Large intestine (tissue), 3 donors: ENCODE results near the gene SRXN1. TPM values are rescaled to one million over a fixed set of nuclear protein-coding genes. Genes with fewer than 3 reads are reported as not detected.

Source experiments
- DNase-seq, 2 donors: peaks; one replicate each; pipeline versions ENCODE4 v3.0.0 to v3.0.0-alpha.2; 2013
- H3K27ac ChIP-seq: one replicate; pipeline ENCODE4 v1.5.1; 2013; ENCODE audit warnings: low read length
- H3K27me3 ChIP-seq: 2 replicates; pipeline ENCODE4 v1.6.1; 2013; ENCODE audit warnings: low read length; ENCODE audit not compliant: control insufficient read depth, insufficient read depth
- H3K36me3 ChIP-seq: 2 replicates; pipeline ENCODE4 v1.6.1; 2013; ENCODE audit warnings: low read length; ENCODE audit not compliant: control insufficient read depth, insufficient read depth
- H3K4me1 ChIP-seq: one replicate; pipeline ENCODE4 v1.6.1; 2013; ENCODE audit warnings: low read length; ENCODE audit not compliant: control insufficient read depth, insufficient read depth
- H3K4me3 ChIP-seq: one replicate; pipeline ENCODE4 v1.5.1; 2013; ENCODE audit warnings: low read length
- H3K9me3 ChIP-seq: one replicate; pipeline ENCODE4 v1.6.1; 2013; ENCODE audit warnings: mild to moderate bottlenecking, low read depth, low read length, moderate library complexity; ENCODE audit not compliant: control insufficient read depth
- WGBS: methylation state at CpG from one replicate; pipeline ENCODE4 v1.1.5; 2013; ENCODE audit warnings: low lambda C conversion rate; ENCODE audit not compliant: insufficient coverage; 5-methylcytosine and 5-hydroxymethylcytosine counted together
- polyA plus RNA-seq: library from polyadenylated mRNA; unstranded; fragments of 120-200 nt; gene quantifications from one replicate; pipeline ENCODE4 v1.2.1, GENCODE V29; 2013

SRXN1 gene
- polyA plus RNA-seq, 1 donor: 18.0 TPM

GRCh38 chr20:676315-676937, 23.4 kb upstream of the SRXN1 start:
- Histone ChIP-seq H3K27ac (no peak overlapping the region), H3K9me3 (no peaks in the 10 kb centered on the region), H3K4me3 (no peak overlapping the region), H3K4me1 (peaks cover 7% of the 10 kb centered on the region), H3K36me3 (no peaks in the 10 kb centered on the region), H3K27me3 (peaks cover 71% of the 10 kb centered on the region)
- no CpG with 5 or more reads among the region's 24 CpGs for WGBS
- no peak for DNase-seq

GRCh38 chr20:675453-676314, 22.7 kb upstream of the SRXN1 start, which contains the start of gene SCRT2:
TSS of gene SCRT2 (minus strand) at chr20:675802. CDS start at chr20:675601, 201 bp downstream.
- Histone ChIP-seq H3K36me3 (no peaks in the 10 kb centered on the region), H3K4me3 (peak within 1 kb of the TSS; percentile 21), H3K27ac (no peak within 1 kb of the TSS), H3K27me3 (peaks cover 79% of the 10 kb centered on the region), H3K9me3 (no peaks in the 10 kb centered on the region), H3K4me1 (peaks cover 7% of the 10 kb centered on the region)
- DNase-seq: peak; percentile 71 to 83
- WGBS: 0% methylated on average over 3 of the region's 69 CpGs

- H3K27me3 ChIP-seq: peaks cover 82% of the 10 kb centered on the region
- H3K27ac ChIP-seq: no peak overlapping the region
- H3K4me3 ChIP-seq: no peak overlapping the region
- H3K36me3 ChIP-seq: no peaks in the 10 kb centered on the region
- DNase-seq: no peak
- no CpG with 5 or more reads among the region's 25 CpGs for WGBS
- H3K4me1 ChIP-seq: peaks cover 7% of the 10 kb centered on the region
- H3K9me3 ChIP-seq: no peaks in the 10 kb centered on the region
Measured at GRCh38 chr20:675033-675452, 22.0 kb upstream of the SRXN1 start.

GRCh38 chr20:673603-674001, 20.6 kb upstream of the SRXN1 start:
- H3K27me3 ChIP-seq: peaks cover 78% of the 10 kb centered on the region
- H3K4me1 ChIP-seq: peaks cover 7% of the 10 kb centered on the region
- no peaks in the 10 kb centered on the region for H3K9me3 ChIP-seq
- no peaks in the 10 kb centered on the region for H3K36me3 ChIP-seq
- no peak overlapping the region for H3K4me3 ChIP-seq
- no CpG with 5 or more reads among the region's 3 CpGs for WGBS
- H3K27ac ChIP-seq: no peak overlapping the region
- DNase-seq: no peak

- peaks cover 7% of the 10 kb centered on the region for H3K4me1 ChIP-seq
- WGBS: no CpG with 5 or more reads among the region's 7 CpGs
- peaks cover 76% of the 10 kb centered on the region for H3K27me3 ChIP-seq
- no peaks in the 10 kb centered on the region for H3K36me3 ChIP-seq
- no peak overlapping the region for H3K27ac ChIP-seq
- no peak for DNase-seq
- no peak overlapping the region for H3K4me3 ChIP-seq
- H3K9me3 ChIP-seq: no peaks in the 10 kb centered on the region
Measured at GRCh38 chr20:672963-673602, 20.1 kb upstream of the SRXN1 start.

GRCh38 chr20:671252-672030, 18.4 kb upstream of the SRXN1 start:
- Histone ChIP-seq H3K9me3 (no peaks in the 10 kb centered on the region), H3K36me3 (no peaks in the 10 kb centered on the region), H3K4me3 (no peak overlapping the region), H3K27ac (no peak overlapping the region), H3K4me1 (peaks cover 7% of the 10 kb centered on the region), H3K27me3 (peaks cover 76% of the 10 kb centered on the region)
- no peak for DNase-seq
- WGBS: no CpG with 5 or more reads among the region's 9 CpGs

- H3K9me3 ChIP-seq: no peaks in the 10 kb centered on the region
- 100% methylated on average over 1 of the region's 7 CpGs for WGBS
- no peak overlapping the region for H3K27ac ChIP-seq
- H3K27me3 ChIP-seq: peaks cover 79% of the 10 kb centered on the region
- H3K36me3 ChIP-seq: no peaks in the 10 kb centered on the region
- H3K4me1 ChIP-seq: no peaks in the 10 kb centered on the region
- DNase-seq: no peak
- H3K4me3 ChIP-seq: no peak overlapping the region
Measured at GRCh38 chr20:669573-669972, 16.6 kb upstream of the SRXN1 start.

GRCh38 chr20:668638-669037, 15.6 kb upstream of the SRXN1 start:
- Histone ChIP-seq H3K27me3 (peaks cover 77% of the 10 kb centered on the region), H3K4me3 (no peak overlapping the region), H3K4me1 (no peaks in the 10 kb centered on the region), H3K9me3 (no peaks in the 10 kb centered on the region), H3K36me3 (no peaks in the 10 kb centered on the region), H3K27ac (no peak overlapping the region)
- no CpG with 5 or more reads among the region's 3 CpGs for WGBS
- DNase-seq: no peak

- DNase-seq: no peak
- peaks cover 76% of the 10 kb centered on the region for H3K27me3 ChIP-seq
Measured at GRCh38 chr20:668050-668449, 15.1 kb upstream of the SRXN1 start.

More at GRCh38 chr20:668050-668449, 15.1 kb upstream of the SRXN1 start:
- H3K4me3 ChIP-seq: no peak overlapping the region
- H3K9me3 ChIP-seq: no peaks in the 10 kb centered on the region
- no peak overlapping the region for H3K27ac ChIP-seq
- H3K36me3 ChIP-seq: no peaks in the 10 kb centered on the region
- no peaks in the 10 kb centered on the region for H3K4me1 ChIP-seq
